NCI-H1930 (cell line): ENCODE measurements around the gene SNRNP35.
"Not testable (repeated sequence)": the region's sequence is repeated elsewhere in the genome, so short reads cannot be mapped to it uniquely, and the experiment has no call there.

Experiments used
- DNase-seq, 2 experiments: peaks; one replicate each; lab custom pipeline; 2025; lab: John Stamatoyannopoulos, UW

Gene SNRNP35

GRCh38 chr12:123457980-123458779 is at the start of gene SNRNP35:
TSS of gene SNRNP35 (plus strand) at chr12:123458139. CDS start at chr12:123465541, 7,402 bp downstream.
- peak; percentile 65 to 73 for DNase-seq

GRCh38 chr12:123408619-123409018 is 49.3 kb upstream of the SNRNP35 start:
- DNase-seq: not testable (repeated sequence)

- DNase-seq: not testable (repeated sequence)
These were observed 48.5 kb upstream of the SNRNP35 start for GRCh38 chr12:123409284-123410040.

- no peak for DNase-seq
These were observed 47.9 kb upstream of the SNRNP35 start for GRCh38 chr12:123410041-123410412.

- no peak for DNase-seq
These were observed 36.6 kb upstream of the SNRNP35 start for GRCh38 chr12:123421314-123421713.

- no peak for DNase-seq
These were observed 30.7 kb upstream of the SNRNP35 start for GRCh38 chr12:123427036-123427769.

- DNase-seq: no peak
These were observed 29.3 kb upstream of the SNRNP35 start for GRCh38 chr12:123428591-123428990.

GRCh38 chr12:123429101-123429500 is 28.8 kb upstream of the SNRNP35 start:
- not testable (repeated sequence) for DNase-seq

- not testable (repeated sequence) for DNase-seq
These were observed 25.8 kb upstream of the SNRNP35 start for GRCh38 chr12:123431951-123432817.

GRCh38 chr12:123433615-123434014 is 24.3 kb upstream of the SNRNP35 start:
- DNase-seq: no peak

- DNase-seq: no peak
These were observed 22.3 kb upstream of the SNRNP35 start for GRCh38 chr12:123435636-123436016.

GRCh38 chr12:123436017-123436964 is 21.6 kb upstream of the SNRNP35 start, which contains the start of gene RILPL2:
TSS of gene RILPL2 (minus strand) at chr12:123436684. CDS start at chr12:123436420, 264 bp downstream.
- peak; percentile 25 to 28 for DNase-seq

GRCh38 chr12:123441523-123442164 is 16.3 kb upstream of the SNRNP35 start:
- DNase-seq: no peak

GRCh38 chr12:123442774-123443173 is 15.2 kb upstream of the SNRNP35 start:
- no peak for DNase-seq

GRCh38 chr12:123444092-123445026 is 13.6 kb upstream of the SNRNP35 start:
- no peak for DNase-seq

- no peak for DNase-seq
These were observed 12.3 kb upstream of the SNRNP35 start for GRCh38 chr12:123445388-123446332.

GRCh38 chr12:123446333-123446713 is 11.6 kb upstream of the SNRNP35 start:
- DNase-seq: no peak
